B cell (primary cell): ENCODE measurements around the gene LRRC73.

Experiments used
- CTCF ChIP-seq: fragments of 200-600 bp; IDR thresholded peaks from one replicate; pipeline ENCODE4 v1.8.0; 2022; ENCODE audit warnings: antibody characterized with exemption, mild to moderate bottlenecking
- EZH2 ChIP-seq: IDR thresholded peaks from 2 replicates; pipeline ENCODE4 v1.6.1; 2012; ENCODE audit warnings: borderline replicate concordance, low read depth, mild to moderate bottlenecking, moderate library complexity, low read length; ENCODE audit not compliant: insufficient read depth, poor library complexity, severe bottlenecking

- no peak for TF ChIP-seq CTCF
- TF ChIP-seq EZH2: no peak
Measured at GRCh38 chr6:43516367-43516696, 6.2 kb upstream of the LRRC73 start.
